ENCODE data around the gene GRIN1. TPM values are rescaled to one million over a fixed set of nuclear protein-coding genes. Genes with fewer than 3 reads are reported as not detected.

The GRIN1 gene
- total RNA-seq, 4 donors from 2014 or later: not detected

DNA sequence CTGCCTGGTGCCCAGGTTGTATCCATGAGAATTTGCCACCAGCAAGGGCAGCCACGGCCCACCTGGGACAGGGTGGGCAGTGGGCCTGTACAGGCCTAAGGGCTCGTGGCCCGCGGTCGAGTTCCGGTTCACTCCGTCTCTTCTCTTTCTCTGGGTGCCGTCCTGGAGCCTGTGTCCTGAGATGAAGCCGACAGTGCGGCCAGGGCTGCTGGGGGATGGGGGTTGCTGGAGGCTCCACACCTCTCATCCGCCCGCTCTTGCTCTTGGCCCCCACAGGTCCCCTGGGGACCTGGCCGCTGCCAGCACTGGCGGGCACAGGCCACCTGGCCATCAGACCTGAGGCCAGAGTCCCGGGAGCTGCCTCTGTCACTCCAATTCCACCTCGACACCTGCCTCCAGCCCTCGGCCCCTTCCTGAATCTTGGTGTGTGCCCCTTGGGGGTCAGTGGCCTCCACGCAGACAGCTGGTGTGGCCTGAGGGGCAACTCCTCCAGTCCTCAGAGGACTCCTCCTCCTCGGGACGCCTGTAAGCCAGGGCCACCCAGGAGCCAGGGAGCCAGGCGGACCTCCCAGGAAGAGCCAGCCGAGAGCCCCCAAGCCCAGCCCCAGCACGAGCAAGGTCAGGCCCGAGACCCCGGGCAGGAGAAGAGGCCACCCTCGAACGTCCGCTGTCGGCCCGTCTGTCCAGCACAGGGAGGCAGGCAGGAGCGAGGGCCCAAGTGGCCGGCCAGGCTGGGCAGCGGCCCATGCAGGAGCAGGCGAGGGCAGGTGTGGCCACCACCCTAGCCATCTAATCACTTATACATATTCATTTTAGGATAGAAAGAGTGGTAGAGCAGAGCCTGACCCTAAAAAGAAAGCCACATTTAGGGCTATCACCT is 25.7 kb downstream of the GRIN1 start:
- no peak for TF ChIP-seq CTCF (IDR thresholded peaks at IDR 0.05; ENCODE audit: low read depth)

- no peak for TF ChIP-seq CTCF (IDR thresholded peaks at IDR 0.05; ENCODE audit: low read depth)
Measured at GRCh38 chr9:137165250-137165836, 26.4 kb downstream of the GRIN1 start.

GRCh38 chr9:137166380-137167229 is 27.7 kb downstream of the GRIN1 start:
- no peak for TF ChIP-seq CTCF (IDR thresholded peaks at IDR 0.05; ENCODE audit: low read depth)

DNA sequence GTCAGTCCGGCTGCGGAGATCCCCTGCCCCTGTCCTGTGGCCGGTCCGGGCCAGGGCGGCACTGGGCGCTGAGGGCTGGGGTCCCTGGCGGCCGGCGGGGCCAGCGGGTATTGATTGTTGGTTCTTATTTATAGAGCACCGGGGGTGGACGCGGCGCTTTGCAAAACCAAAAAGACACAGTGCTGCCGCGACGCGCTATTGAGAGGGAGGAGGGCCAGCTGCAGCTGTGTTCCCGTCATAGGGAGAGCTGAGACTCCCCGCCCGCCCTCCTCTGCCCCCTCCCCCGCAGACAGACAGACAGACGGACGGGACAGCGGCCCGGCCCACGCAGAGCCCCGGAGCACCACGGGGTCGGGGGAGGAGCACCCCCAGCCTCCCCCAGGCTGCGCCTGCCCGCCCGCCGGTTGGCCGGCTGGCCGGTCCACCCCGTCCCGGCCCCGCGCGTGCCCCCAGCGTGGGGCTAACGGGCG is 28.4 kb downstream of the GRIN1 start:
- TF ChIP-seq CTCF (IDR thresholded peaks at IDR 0.05; ENCODE audit: low read depth): no peak

- TF ChIP-seq CTCF (IDR thresholded peaks at IDR 0.05; ENCODE audit: low read depth): no peak
Measured at GRCh38 chr9:137167747-137168572, 29.0 kb downstream of the GRIN1 start.

GRCh38 chr9:137168573-137168903 is 29.6 kb downstream of the GRIN1 start:
- no peak for TF ChIP-seq CTCF (IDR thresholded peaks at IDR 0.05; ENCODE audit: low read depth)

Measured in subcutaneous adipose tissue (tissue), 4 donors.